Fibroblast of lung (primary cell): ENCODE results near the gene KCNIP3. TPM values are rescaled to one million over a fixed set of nuclear protein-coding genes. Genes with fewer than 3 reads are reported as not detected.

Experiments used
- DNase-seq, 2 donors: peaks; one replicate each; pipeline versions ENCODE4 v3.0.0 to v3.0.0-alpha.2; 2010; ENCODE audit warnings: low read depth in 2 of 2
- H2AFZ ChIP-seq: 2 replicates; pipeline ENCODE4 v1.5.1; 2012; ENCODE audit warnings: low read length, control low read depth, inconsistent platforms
- H3K27ac ChIP-seq: 2 replicates; pipeline ENCODE4 v1.5.1; 2011; ENCODE audit warnings: low read length, control low read depth; ENCODE audit not compliant: insufficient read depth
- H3K27me3 ChIP-seq: 2 replicates; pipeline ENCODE4 v1.5.1; 2011; ENCODE audit warnings: mild to moderate bottlenecking, low read length; ENCODE audit not compliant: control insufficient read depth, insufficient read depth
- H3K36me3 ChIP-seq: 2 replicates; pipeline ENCODE4 v1.5.1; 2011; ENCODE audit warnings: low read length; ENCODE audit not compliant: control insufficient read depth, insufficient read depth
- H3K4me1 ChIP-seq: 2 replicates; pipeline ENCODE4 v1.5.1; 2011; ENCODE audit warnings: low read length; ENCODE audit not compliant: control insufficient read depth, insufficient read depth; ENCODE audit errors: extremely low read depth
- H3K4me2 ChIP-seq: 2 replicates; pipeline ENCODE4 v1.5.1; 2011; ENCODE audit warnings: low read length, control low read depth; ENCODE audit not compliant: insufficient read depth; ENCODE audit errors: extremely low read depth
- H3K4me3 ChIP-seq, 4 experiments: fragments of 200-600 bp in 1 of 4; sonication (generic) in 1 of 4; replicated peaks in 1 of 4; 2 replicates each; pipeline ENCODE4 v1.5.1; 2011 to 2016; ENCODE audit warnings: low read length in 4 of 4, low read depth in 3 of 4, mild to moderate bottlenecking in 3 of 4, control low read depth in 2 of 4, inconsistent platforms in 1 of 4, mixed read lengths in 1 of 4; ENCODE audit not compliant: insufficient read depth in 1 of 4; ENCODE audit errors: control extremely low read depth in 1 of 4
- H3K79me2 ChIP-seq: 2 replicates; pipeline ENCODE4 v1.5.1; 2012; ENCODE audit warnings: mild to moderate bottlenecking, low read length, inconsistent platforms; ENCODE audit not compliant: control insufficient read depth, insufficient read depth
- H3K9ac ChIP-seq: 2 replicates; pipeline ENCODE4 v1.5.1; 2011; ENCODE audit warnings: mild to moderate bottlenecking, low read length, control low read depth; ENCODE audit not compliant: insufficient read depth
- H3K9me3 ChIP-seq: 2 replicates; pipeline ENCODE4 v1.5.1; 2012; ENCODE audit warnings: low read depth, low read length; ENCODE audit not compliant: control insufficient read depth, insufficient read depth
- H4K20me1 ChIP-seq: 2 replicates; pipeline ENCODE4 v1.5.1; 2011; ENCODE audit warnings: low read length; ENCODE audit not compliant: control insufficient read depth, insufficient read depth; ENCODE audit errors: extremely low read depth
- CTCF ChIP-seq, 2 donors: IDR thresholded peaks in 1 of 2; conservative IDR thresholded peaks in 1 of 2; 1 replicate in 1 of 2; 2 replicates in 1 of 2; pipeline ENCODE4 v1.5.1; 2011 to 2012; ENCODE audit warnings: low read length in 2 of 2, control low read depth in 1 of 2, inconsistent platforms in 1 of 2, low read depth in 1 of 2, mild to moderate bottlenecking in 1 of 2
- EZH2 ChIP-seq: IDR thresholded peaks from 2 replicates; pipeline ENCODE4 v1.5.1; 2012; ENCODE audit warnings: low read length, control low read depth, mild to moderate bottlenecking; ENCODE audit errors: missing control alignments
- polyA minus RNA-seq: library from RNA; depleted of rRNA, polyadenylated mRNA; stranded (reverse); fragments of >200 nt; gene quantifications from 2 replicates; pipeline ENCODE4 v1.2.3, GENCODE V29; 2011; ENCODE audit warnings: low replicate concordance
- polyA plus RNA-seq, 2 donors: library from polyadenylated mRNA; depleted of rRNA in 1 of 2; stranded (reverse) in 1 of 2; unstranded in 1 of 2; fragments of >200 nt; gene quantifications; 2 replicates each; pipeline ENCODE4 v1.2.1, GENCODE V29; 2011 to 2012; ENCODE audit warnings: missing spikeins in 1 of 2
- total RNA-seq: library from RNA; depleted of rRNA; stranded (reverse); fragments of >200 nt; gene quantifications from 2 replicates; pipeline ENCODE4 v1.2.1, GENCODE V29; 2014

The KCNIP3 gene
- total RNA-seq = 1.5 and 1.7 TPM in 2 replicates
- polyA plus RNA-seq = 0.32 and 0.81 TPM in 2 replicates
- polyA plus RNA-seq (2012) = 0.98 and 1.7 TPM in 2 replicates
- polyA minus RNA-seq = 1.7 TPM in 1 of 2 replicates, not detected in the other

GRCh38 chr2:95296880-95297487 is at the start of gene KCNIP3:
KCNIP3 (plus strand) TSS chr2:95297347; CDS start chr2:95297439, 92 bp downstream.
- Histone ChIP-seq H4K20me1 (no peaks in the 10 kb centered on the region), H3K9me3 (no peaks in the 10 kb centered on the region), H3K9ac (no peak within 1 kb of the TSS), H2AFZ (no peak within 1 kb of the TSS), H3K27ac (no peak within 1 kb of the TSS), H3K27me3 (no peaks in the 10 kb centered on the region), H3K36me3 (no peaks in the 10 kb centered on the region), H3K4me1 (no peaks in the 10 kb centered on the region), H3K4me3 (no peak within 1 kb of the TSS), H3K4me2 (no peak within 1 kb of the TSS), H3K79me2 (no peaks in the 10 kb centered on the region)
- no peak for TF ChIP-seq CTCF (conservative IDR thresholded peaks at IDR 0.05 in 1 of 2, IDR thresholded peaks at IDR 0.05 in 1 of 2; ENCODE audit: low read depth in 1 of 2, low read length in 2 of 2)
- peak; percentile 18 to 34 for DNase-seq

GRCh38 chr2:95258271-95258670 is 38.9 kb upstream of the KCNIP3 start:
- H3K9me3 ChIP-seq = no peaks in the 10 kb centered on the region
- H3K27me3 ChIP-seq = no peaks in the 10 kb centered on the region
- no peaks in the 10 kb centered on the region for H3K79me2 ChIP-seq
- peaks cover 2% of the 10 kb centered on the region for H4K20me1 ChIP-seq
- no peak overlapping the region for H3K4me2 ChIP-seq
- TF ChIP-seq EZH2 = no peak
- no peak for TF ChIP-seq CTCF (conservative IDR thresholded peaks at IDR 0.05 in 1 of 2, IDR thresholded peaks at IDR 0.05 in 1 of 2; ENCODE audit: low read depth in 1 of 2, low read length in 2 of 2)
- no peaks in the 10 kb centered on the region for H3K4me1 ChIP-seq
- DNase-seq = no peak
- no peak overlapping the region for H3K27ac ChIP-seq
- no peaks in the 10 kb centered on the region for H3K36me3 ChIP-seq
- H2AFZ ChIP-seq = no peak overlapping the region
- H3K4me3 ChIP-seq = no peak overlapping the region
- no peak overlapping the region for H3K9ac ChIP-seq

- Histone ChIP-seq H3K9ac (no peak overlapping the region), H4K20me1 (peaks cover 2% of the 10 kb centered on the region), H3K27ac (no peak overlapping the region), H3K4me2 (no peak overlapping the region), H3K4me1 (no peaks in the 10 kb centered on the region), H3K79me2 (no peaks in the 10 kb centered on the region), H3K27me3 (no peaks in the 10 kb centered on the region), H3K9me3 (no peaks in the 10 kb centered on the region), H3K4me3 (no peak overlapping the region), H3K36me3 (no peaks in the 10 kb centered on the region), H2AFZ (no peak overlapping the region)
- DNase-seq = peak in 1 of 2 donors; percentile 63
- TF ChIP-seq CTCF (conservative IDR thresholded peaks at IDR 0.05 in 1 of 2, IDR thresholded peaks at IDR 0.05 in 1 of 2; ENCODE audit: low read depth in 1 of 2, low read length in 2 of 2) (no peak), EZH2 (no peak)
These were observed 36.8 kb upstream of the KCNIP3 start for GRCh38 chr2:95260028-95261023.
